CD8-positive, alpha-beta memory T cell (primary cell): Measurements from ENCODE around the gene RASAL2. TPM values are rescaled to one million over a fixed set of nuclear protein-coding genes. Genes with fewer than 3 reads are reported as not detected.

ENCODE experiments used
- CTCF ChIA-PET: fragments of 350-600 bp; sonication (Branson Sonifier 250); formaldehyde crosslinking; loops from one replicate; lab custom pipeline; 2021; ENCODE audit warnings: antibody characterized with exemption; lab: Charles Lee
- POLR2A ChIA-PET: fragments of 350-600 bp; sonication (Branson Sonifier 250); formaldehyde crosslinking; loops from one replicate; lab custom pipeline; 2021; ENCODE audit warnings: antibody characterized with exemption; lab: Charles Lee
- DNase-seq, 5 donors: peaks; one replicate each; pipeline versions ENCODE4 v3.0.0 to v3.0.0-alpha.2; 2020 to 2022; ENCODE audit warnings: mixed read lengths in 1 of 5
- H3K27ac ChIP-seq: one replicate; pipeline ENCODE4 v1.7.0; 2013; ENCODE audit warnings: low read depth, mild to moderate bottlenecking, low read length, moderate library complexity
- H3K27me3 ChIP-seq: 2 replicates; pipeline ENCODE4 v1.7.0; 2013; ENCODE audit warnings: low read length, mild to moderate bottlenecking; ENCODE audit not compliant: insufficient read depth, poor library complexity, severe bottlenecking
- H3K36me3 ChIP-seq: 2 replicates; pipeline ENCODE4 v1.7.0; 2013; ENCODE audit warnings: mild to moderate bottlenecking, low read length, moderate library complexity; ENCODE audit not compliant: insufficient read depth
- H3K4me1 ChIP-seq: 2 replicates; pipeline ENCODE4 v1.7.0; 2013; ENCODE audit warnings: mild to moderate bottlenecking, low read length, moderate library complexity; ENCODE audit not compliant: insufficient read depth
- H3K4me3 ChIP-seq: 2 replicates; pipeline ENCODE4 v1.7.0; 2013; ENCODE audit warnings: mild to moderate bottlenecking, low read length
- H3K9me3 ChIP-seq: 2 replicates; pipeline ENCODE4 v1.7.0; 2013; ENCODE audit warnings: mild to moderate bottlenecking, low read length
- H3K27ac Mint-ChIP-seq, 8 donors: one replicate each; pipeline ENCODE4 v1.8.0; 2020 to 2021; ENCODE audit warnings: mixed read lengths in 8 of 8, mild to moderate bottlenecking in 6 of 8, inconsistent platforms in 3 of 8, moderate library complexity in 3 of 8
- H3K27me3 Mint-ChIP-seq, 2 donors: one replicate each; pipeline ENCODE4 v1.8.0; 2020 to 2021; ENCODE audit warnings: mixed read lengths in 2 of 2, mild to moderate bottlenecking in 1 of 2, moderate library complexity in 1 of 2
- H3K36me3 Mint-ChIP-seq, 3 donors: one replicate each; pipeline ENCODE4 v1.8.0; 2020 to 2021; ENCODE audit warnings: mixed read lengths in 3 of 3, inconsistent platforms in 1 of 3, mild to moderate bottlenecking in 1 of 3
- H3K4me1 Mint-ChIP-seq, 3 donors: one replicate each; pipeline ENCODE4 v1.8.0; 2020 to 2021; ENCODE audit warnings: mixed read lengths in 3 of 3, inconsistent platforms in 1 of 3, mild to moderate bottlenecking in 1 of 3
- H3K4me3 Mint-ChIP-seq, 7 donors: one replicate each; pipeline ENCODE4 v1.8.0; 2020 to 2021; ENCODE audit warnings: mixed read lengths in 7 of 7, mild to moderate bottlenecking in 6 of 7, moderate library complexity in 4 of 7, inconsistent platforms in 2 of 7
- H3K9me3 Mint-ChIP-seq, 5 donors: one replicate each; pipeline ENCODE4 v1.8.0; 2020 to 2022; ENCODE audit warnings: mixed read lengths in 5 of 5, mild to moderate bottlenecking in 3 of 5, moderate library complexity in 2 of 5, inconsistent platforms in 1 of 5
- polyA plus RNA-seq: library from polyadenylated mRNA; unstranded; fragments of 300-500 nt; fragmentation: Illumina TruSeq; gene quantifications from one replicate; pipeline ENCODE4 v1.2.3, GENCODE V29; 2021
- total RNA-seq, 2 experiments: library from RNA; stranded (reverse); gene quantifications; one replicate each; pipeline ENCODE4 v1.2.3, GENCODE V29; 2021

RASAL2 gene
- total and polyA plus RNA-seq, 3 experiments from 2014 or later: 0.04 to 0.07 TPM; not detected in 1

GRCh38 chr1:178399177-178399728 lies 305.3 kb downstream of the RASAL2 start:
- ChIA-PET CTCF (no interaction called here), POLR2A (no interaction called here)
- peaks cover 0 to 5% of the 10 kb centered on the region in 2 donors for H3K27me3 Mint-ChIP-seq

DNA sequence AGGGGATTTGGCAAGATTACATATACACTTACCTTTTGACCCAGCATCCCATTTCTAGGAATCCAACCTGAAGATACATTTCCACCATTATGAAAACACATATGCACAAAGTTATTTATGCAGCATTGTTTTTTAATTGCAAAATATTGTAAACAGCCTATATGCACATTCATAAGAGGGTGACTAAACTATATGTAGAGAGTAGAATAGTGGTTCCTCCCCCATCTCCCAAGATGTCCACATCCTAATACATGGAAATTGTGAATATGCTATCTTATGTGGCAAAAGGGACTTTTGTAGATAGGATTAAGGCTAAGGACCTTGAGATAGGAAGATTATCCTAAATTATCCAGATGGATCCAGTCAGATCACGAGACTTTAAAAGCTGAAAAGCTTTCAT lies 311.2 kb downstream of the RASAL2 start:
- POLR2A ChIA-PET: no interaction called here
- H3K9me3 Mint-ChIP-seq: peaks cover 0 to 2% (median 0%) of the 10 kb centered on the region in 5 donors
- H3K4me1 Mint-ChIP-seq: no peaks in the 10 kb centered on the region
- H3K36me3 Mint-ChIP-seq: no peaks in the 10 kb centered on the region
- Histone ChIP-seq H3K36me3 (no peaks in the 10 kb centered on the region), H3K9me3 (no peaks in the 10 kb centered on the region), H3K4me3 (no peak overlapping the region), H3K27me3 (no peaks in the 10 kb centered on the region), H3K27ac (no peak overlapping the region), H3K4me1 (no peaks in the 10 kb centered on the region)
- CTCF ChIA-PET: no interaction called here
- no peak overlapping the region for H3K4me3 Mint-ChIP-seq
- no peak for DNase-seq
- no peak overlapping the region for H3K27ac Mint-ChIP-seq
- peaks cover 4% of the 10 kb centered on the region in 2 donors for H3K27me3 Mint-ChIP-seq

More at GRCh38 chr1:178399177-178399728, 305.3 kb downstream of the RASAL2 start:
- no peak overlapping the region for H3K4me3 ChIP-seq
- H3K4me1 ChIP-seq: no peaks in the 10 kb centered on the region
- Mint-ChIP-seq H3K9me3 (peaks cover 0 to 2% (median 0%) of the 10 kb centered on the region in 5 donors), H3K27ac (no peak overlapping the region), H3K36me3 (no peaks in the 10 kb centered on the region), H3K4me1 (no peaks in the 10 kb centered on the region), H3K4me3 (no peak overlapping the region)
- no peaks in the 10 kb centered on the region for H3K9me3 ChIP-seq
- H3K27me3 ChIP-seq: no peaks in the 10 kb centered on the region
- H3K27ac ChIP-seq: no peak overlapping the region
- no peaks in the 10 kb centered on the region for H3K36me3 ChIP-seq
- DNase-seq: no peak

GRCh38 chr1:178407215-178407614 lies 313.3 kb downstream of the RASAL2 start:
- H3K27me3 Mint-ChIP-seq: peaks cover 1 to 4% of the 10 kb centered on the region in 2 donors
- H3K9me3 Mint-ChIP-seq: peaks cover 0 to 4% (median 0%) of the 10 kb centered on the region in 5 donors
- no peak overlapping the region for H3K4me3 Mint-ChIP-seq
- H3K4me1 Mint-ChIP-seq: no peaks in the 10 kb centered on the region
- no peak for DNase-seq
- ChIA-PET POLR2A (no interaction called here), CTCF (no interaction called here)
- Histone ChIP-seq H3K36me3 (no peaks in the 10 kb centered on the region), H3K27me3 (no peaks in the 10 kb centered on the region), H3K4me1 (no peaks in the 10 kb centered on the region), H3K27ac (no peak overlapping the region), H3K9me3 (no peaks in the 10 kb centered on the region), H3K4me3 (no peak overlapping the region)
- H3K36me3 Mint-ChIP-seq: no peaks in the 10 kb centered on the region
- no peak overlapping the region for H3K27ac Mint-ChIP-seq

- H3K9me3 ChIP-seq: no peaks in the 10 kb centered on the region
- H3K4me1 ChIP-seq: no peaks in the 10 kb centered on the region
- Mint-ChIP-seq H3K27ac (no peak overlapping the region), H3K36me3 (no peaks in the 10 kb centered on the region), H3K4me1 (no peaks in the 10 kb centered on the region), H3K27me3 (peaks cover 1 to 4% of the 10 kb centered on the region in 2 donors), H3K9me3 (peaks cover 0 to 4% (median 0%) of the 10 kb centered on the region in 5 donors), H3K4me3 (no peak overlapping the region)
- no peak overlapping the region for H3K4me3 ChIP-seq
- POLR2A ChIA-PET: no interaction called here
- H3K36me3 ChIP-seq: no peaks in the 10 kb centered on the region
- CTCF ChIA-PET: no interaction called here
- no peak for DNase-seq
- no peaks in the 10 kb centered on the region for H3K27me3 ChIP-seq
- H3K27ac ChIP-seq: no peak overlapping the region
These were observed 313.8 kb downstream of the RASAL2 start for GRCh38 chr1:178407655-178408054.

DNA sequence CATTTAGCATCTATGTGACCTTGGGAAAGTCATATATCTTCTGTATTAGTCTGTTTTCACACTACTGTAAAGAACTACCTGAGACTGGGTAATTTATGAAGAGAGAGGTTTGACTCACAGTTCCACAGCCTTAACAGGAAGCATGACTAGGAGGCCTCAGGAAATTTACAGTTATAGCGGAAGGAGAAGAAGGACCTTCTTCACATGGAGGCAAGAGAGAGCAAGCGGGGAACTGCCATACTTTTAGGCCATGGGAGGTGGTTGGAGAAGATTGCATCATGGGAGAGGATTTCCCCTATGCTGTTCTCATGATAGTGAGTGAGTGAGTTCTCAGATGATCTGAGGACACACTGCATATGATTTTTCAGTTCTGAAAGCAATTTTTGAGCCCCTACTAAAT lies 315.0 kb downstream of the RASAL2 start:
- POLR2A ChIA-PET: no interaction called here
- Mint-ChIP-seq H3K9me3 (peaks cover 0 to 4% (median 0%) of the 10 kb centered on the region in 5 donors), H3K4me1 (no peaks in the 10 kb centered on the region), H3K27me3 (peaks cover 2 to 4% of the 10 kb centered on the region in 2 donors), H3K4me3 (no peak overlapping the region), H3K27ac (no peak overlapping the region), H3K36me3 (no peaks in the 10 kb centered on the region)
- no peak overlapping the region for H3K4me3 ChIP-seq
- no peaks in the 10 kb centered on the region for H3K27me3 ChIP-seq
- no peaks in the 10 kb centered on the region for H3K4me1 ChIP-seq
- no peak for DNase-seq
- CTCF ChIA-PET: no interaction called here
- H3K27ac ChIP-seq: no peak overlapping the region
- no peaks in the 10 kb centered on the region for H3K9me3 ChIP-seq
- no peaks in the 10 kb centered on the region for H3K36me3 ChIP-seq

- Mint-ChIP-seq H3K27ac (no peak overlapping the region), H3K4me1 (no peaks in the 10 kb centered on the region), H3K36me3 (no peaks in the 10 kb centered on the region), H3K9me3 (peaks cover 0 to 4% (median 0%) of the 10 kb centered on the region in 5 donors), H3K4me3 (no peak overlapping the region), H3K27me3 (peaks cover 2 to 4% of the 10 kb centered on the region in 2 donors)
- CTCF ChIA-PET: no interaction called here
- Histone ChIP-seq H3K27me3 (no peaks in the 10 kb centered on the region), H3K27ac (no peak overlapping the region), H3K4me1 (no peaks in the 10 kb centered on the region), H3K36me3 (no peaks in the 10 kb centered on the region), H3K9me3 (no peaks in the 10 kb centered on the region), H3K4me3 (no peak overlapping the region)
- DNase-seq: no peak
- POLR2A ChIA-PET: no interaction called here
These were observed 315.6 kb downstream of the RASAL2 start for GRCh38 chr1:178409541-178409940.

DNA sequence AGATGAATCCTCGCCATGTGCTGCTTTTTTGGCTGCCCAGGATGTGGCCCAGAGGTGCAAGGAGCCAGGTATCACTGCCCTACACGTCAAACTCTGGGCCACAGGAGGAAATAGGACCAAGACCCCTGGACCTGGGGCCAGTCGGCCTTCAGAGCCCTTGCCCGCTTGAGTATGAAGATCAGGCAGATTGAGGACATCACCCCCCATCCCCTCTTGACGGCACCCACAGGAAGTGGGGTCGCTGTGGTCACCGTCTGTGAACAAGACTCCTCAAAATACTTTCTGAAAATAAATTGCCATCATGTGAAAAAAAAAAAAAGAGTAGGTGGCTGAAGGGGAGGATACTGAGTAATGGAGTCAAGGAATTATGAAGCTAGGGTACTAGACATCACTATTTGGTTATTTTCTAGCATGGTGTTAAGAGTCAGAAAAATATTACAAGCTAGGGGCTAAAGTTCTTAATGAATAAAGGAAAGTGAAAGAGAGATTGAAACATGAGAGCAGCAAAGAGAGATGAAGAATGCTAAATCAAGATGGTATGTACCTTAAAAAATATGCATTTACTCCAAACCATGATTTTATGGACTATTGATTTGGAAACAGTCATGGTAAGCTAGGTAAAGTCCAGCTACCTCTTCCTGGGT lies 318.0 kb downstream of the RASAL2 start:
- no peak overlapping the region for H3K4me3 ChIP-seq
- no peak overlapping the region for H3K4me3 Mint-ChIP-seq

GRCh38 chr1:178412400-178412770 lies 318.5 kb downstream of the RASAL2 start:
- H3K27ac ChIP-seq: no peak overlapping the region

More for the DNA sequence above, 318.0 kb downstream of the RASAL2 start:
- no peaks in the 10 kb centered on the region for H3K9me3 ChIP-seq
- no peak for DNase-seq
- ChIA-PET POLR2A (no interaction called here), CTCF (no interaction called here)
- no peaks in the 10 kb centered on the region for H3K36me3 Mint-ChIP-seq
- no peaks in the 10 kb centered on the region for H3K36me3 ChIP-seq
- H3K4me1 Mint-ChIP-seq: no peaks in the 10 kb centered on the region
- H3K27me3 ChIP-seq: no peaks in the 10 kb centered on the region
- H3K27me3 Mint-ChIP-seq: peaks cover 2 to 4% of the 10 kb centered on the region in 2 donors
- no peak overlapping the region for H3K27ac Mint-ChIP-seq
- no peaks in the 10 kb centered on the region for H3K4me1 ChIP-seq
- H3K27ac ChIP-seq: no peak overlapping the region
- peaks cover 0 to 8% (median 0%) of the 10 kb centered on the region in 5 donors for H3K9me3 Mint-ChIP-seq

More at GRCh38 chr1:178412400-178412770, 318.5 kb downstream of the RASAL2 start:
- POLR2A ChIA-PET: no interaction called here
- Mint-ChIP-seq H3K9me3 (peaks cover 0 to 11% (median 0%) of the 10 kb centered on the region in 5 donors), H3K27me3 (peaks cover 2 to 4% of the 10 kb centered on the region in 2 donors), H3K27ac (no peak overlapping the region), H3K4me1 (no peaks in the 10 kb centered on the region), H3K4me3 (no peak overlapping the region), H3K36me3 (no peaks in the 10 kb centered on the region)
- Histone ChIP-seq H3K36me3 (no peaks in the 10 kb centered on the region), H3K9me3 (no peaks in the 10 kb centered on the region), H3K4me1 (no peaks in the 10 kb centered on the region), H3K4me3 (no peak overlapping the region), H3K27me3 (no peaks in the 10 kb centered on the region)
- no peak for DNase-seq
- CTCF ChIA-PET: no interaction called here
